ENCODE data around the gene CHRND.
"Not testable (repeated sequence)": the region's sequence is repeated elsewhere in the genome, so short reads cannot be mapped to it uniquely, and the experiment has no call there.

The CHRND gene

GRCh38 chr2:232543928-232544631 lies 18.1 kb downstream of the CHRND start:
- no peak for DNase-seq

GRCh38 chr2:232544674-232545073 lies 18.7 kb downstream of the CHRND start:
- DNase-seq: no peak

- no peak for DNase-seq
Observed at GRCh38 chr2:232545511-232546375, 19.8 kb downstream of the CHRND start.

- no peak for DNase-seq
Observed at GRCh38 chr2:232547991-232548390, 22.0 kb downstream of the CHRND start.

GRCh38 chr2:232549655-232550353 lies 23.8 kb downstream of the CHRND start:
- no peak for DNase-seq

GRCh38 chr2:232550354-232551249 lies 24.6 kb downstream of the CHRND start, which contains the start of the genes EIF4E2 and TIGD1:
Gene EIF4E2, plus strand, starts transcription at chr2:232550689. Its CDS starts 36 bp downstream, at chr2:232550725.
Gene TIGD1, minus strand, starts transcription at chr2:232550557. Its CDS starts 675 bp downstream, at chr2:232549882.
- peak; percentile 92 to 94 for DNase-seq

GRCh38 chr2:232551250-232551638 lies 25.3 kb downstream of the CHRND start:
- no peak for DNase-seq

- DNase-seq: no peak
Observed at GRCh38 chr2:232551776-232552175, 25.8 kb downstream of the CHRND start.

- DNase-seq: no peak
Observed at GRCh38 chr2:232556426-232556825, 30.5 kb downstream of the CHRND start.

GRCh38 chr2:232562515-232563151 lies 36.7 kb downstream of the CHRND start:
- DNase-seq: no peak

GRCh38 chr2:232563580-232563979 lies 37.6 kb downstream of the CHRND start:
- DNase-seq: no peak

GRCh38 chr2:232567721-232568120 lies 41.8 kb downstream of the CHRND start:
- no peak for DNase-seq

GRCh38 chr2:232568161-232568560 lies 42.2 kb downstream of the CHRND start:
- no peak for DNase-seq

GRCh38 chr2:232569541-232569940 lies 43.6 kb downstream of the CHRND start:
- no peak for DNase-seq

- not testable (repeated sequence) for DNase-seq
Observed at GRCh38 chr2:232570481-232570880, 44.5 kb downstream of the CHRND start.

GRCh38 chr2:232571026-232571474 lies 45.1 kb downstream of the CHRND start:
- DNase-seq: no peak

GRCh38 chr2:232573042-232573441 lies 47.1 kb downstream of the CHRND start:
- DNase-seq: no peak

- no peak for DNase-seq
Observed at GRCh38 chr2:232573771-232574435, 47.9 kb downstream of the CHRND start.

GRCh38 chr2:232574674-232575403 lies 48.9 kb downstream of the CHRND start:
- DNase-seq: no peak

GRCh38 chr2:232575404-232575746 lies 49.4 kb downstream of the CHRND start:
- DNase-seq: no peak
